K562 (cell line): ENCODE results near the gene RASSF7. TPM values are rescaled to one million over a fixed set of nuclear protein-coding genes. Genes with fewer than 3 reads are reported as not detected.

Source experiments
- ATAC-seq: fragments of 200-7000 bp; cut with Tn5 transposase; 3 replicates; pipeline ENCODE4 v1.9.1; 2020; ENCODE audit warnings: moderate library complexity
- BruUV-seq: library from RNA; stranded (reverse); fragments of 400-500 nt; replicated peaks from 2 replicates; lab custom pipeline; 2021; lab: Mats Ljungman, UMichigan
- CTCF ChIA-PET: fragments of 300-600 bp; formaldehyde crosslinking; extraction: SDS; loops from one replicate; lab custom pipeline; 2021; ENCODE audit warnings: low intra/inter-chr PET ratio; lab: Yijun Ruan, JAX
- POLR2A ChIA-PET: fragments of 300-600, 350-650 bp; sonication (Branson Sonifier 250); formaldehyde crosslinking; extraction: SDS; loops from one replicate; lab custom pipeline; 2021; ENCODE audit warnings: antibody characterized with exemption, inconsistent platforms; lab: Yijun Ruan, JAX
- DNase-seq, 4 experiments: peaks; one replicate each; pipeline versions ENCODE4 v3.0.0 to v3.0.0-alpha.2; 2011 to 2018; ENCODE audit warnings: low spot score in 3 of 4, mixed read lengths in 3 of 4; ENCODE audit errors: extremely low read depth in 1 of 4
- FAIRE-seq: peaks from 2 replicates; lab custom pipeline; 2011; peaks lifted over from hg19 to GRCh38; lab: Jason Lieb, UNC
- H2AFZ ChIP-seq: 2 replicates; pipeline ENCODE4 v1.6.0; 2011; ENCODE audit warnings: low read depth, low read length, control low read depth, inconsistent platforms
- H3K27ac ChIP-seq: fragments of 200-600 bp; 3 replicates; pipeline ENCODE4 v1.8.0; 2011; ENCODE audit warnings: low read depth, mild to moderate bottlenecking, control low read depth, inconsistent platforms, low read length, moderate library complexity, mixed read lengths; ENCODE audit errors: extremely low read depth
- H3K27me3 ChIP-seq, 2 experiments: fragments of 300-600 bp in 1 of 2; 2 replicates in 1 of 2; 3 replicates in 1 of 2; pipeline versions ENCODE4 v1.6.0 to v1.8.0; 2011; ENCODE audit warnings: inconsistent platforms in 2 of 2, low read length in 2 of 2, mild to moderate bottlenecking in 1 of 2, mixed read lengths in 1 of 2, moderate library complexity in 1 of 2; ENCODE audit not compliant: control insufficient read depth in 2 of 2, insufficient read depth in 2 of 2
- H3K36me3 ChIP-seq: fragments of 300-600 bp; 3 replicates; pipeline ENCODE4 v1.8.0; 2011; ENCODE audit warnings: mild to moderate bottlenecking, low read length, inconsistent platforms; ENCODE audit not compliant: control insufficient read depth, insufficient read depth
- H3K4me1 ChIP-seq, 2 experiments: fragments of 200-600 bp in 1 of 2; replicated peaks in 1 of 2; 2 replicates in 1 of 2; 3 replicates in 1 of 2; pipeline versions ENCODE4 v1.5.1 to v1.8.0; 2011; ENCODE audit warnings: inconsistent platforms in 2 of 2, low read length in 2 of 2, mild to moderate bottlenecking in 1 of 2, mixed read lengths in 1 of 2, moderate library complexity in 1 of 2; ENCODE audit not compliant: control insufficient read depth in 2 of 2, insufficient read depth in 2 of 2
- H3K4me2 ChIP-seq: 2 replicates; pipeline ENCODE4 v1.6.1; 2011; ENCODE audit warnings: low read length, control low read depth, inconsistent platforms, mixed read lengths; ENCODE audit not compliant: insufficient read depth
- H3K4me3 ChIP-seq: fragments of 200-600 bp; sonication (generic), shearing (Covaris generic); 2 replicates; pipeline ENCODE4 v1.5.1; 2016; ENCODE audit warnings: control low read depth, inconsistent platforms
- H3K79me2 ChIP-seq: fragments of 200-600 bp; 3 replicates; pipeline ENCODE4 v1.8.0; 2011; ENCODE audit warnings: low read length, inconsistent platforms; ENCODE audit not compliant: control insufficient read depth, insufficient read depth
- H3K9ac ChIP-seq, 2 experiments: 2 replicates each; pipeline versions ENCODE4 v1.6.0 to v1.6.1; 2011; ENCODE audit warnings: low read depth in 2 of 2, low read length in 2 of 2, control low read depth in 1 of 2, inconsistent platforms in 1 of 2, mild to moderate bottlenecking in 1 of 2, mixed read lengths in 1 of 2; ENCODE audit not compliant: insufficient read depth in 1 of 2
- H3K9me1 ChIP-seq: one replicate; pipeline ENCODE4 v1.6.0; 2011; ENCODE audit warnings: inconsistent platforms, mild to moderate bottlenecking, low read length, moderate library complexity; ENCODE audit not compliant: control insufficient read depth, insufficient read depth
- H3K9me3 ChIP-seq: replicated peaks from 2 replicates; pipeline ENCODE4 v1.5.1; 2011; ENCODE audit warnings: low read depth, low read length, inconsistent platforms; ENCODE audit not compliant: control insufficient read depth, insufficient read depth
- H4K20me1 ChIP-seq: replicated peaks from 2 replicates; pipeline ENCODE4 v1.6.1; 2011; ENCODE audit warnings: low read length, inconsistent platforms, mixed read lengths; ENCODE audit not compliant: control insufficient read depth, insufficient read depth
- ATF2 ChIP-seq: sonication (generic); formaldehyde crosslinking; IDR thresholded peaks from 2 replicates; pipeline ENCODE4 v1.8.1; 2022; ENCODE audit warnings: missing genetic modification reagents
- EGR1 ChIP-seq: fragments of 450-650 bp; conservative IDR thresholded peaks from 2 replicates; pipeline ENCODE4 v1.6.1; 2017; ENCODE audit warnings: mild to moderate bottlenecking
- KLF6 ChIP-seq: fragments of 250-450 bp; sonication (Bioruptor Pico); IDR thresholded peaks from 2 replicates; pipeline ENCODE4 v1.4.0; 2020; ENCODE audit warnings: mild to moderate bottlenecking, moderate library complexity, borderline replicate concordance
- POLR2G ChIP-seq: fragments of 200-400 bp; formaldehyde crosslinking; IDR thresholded peaks from 2 replicates; pipeline ENCODE4 v1.6.1; 2017; ENCODE audit warnings: low read depth, mild to moderate bottlenecking, antibody characterized with exemption, low read length, moderate library complexity
- RBFOX2 ChIP-seq: fragments of 200-400 bp; formaldehyde crosslinking; IDR thresholded peaks from 2 replicates; pipeline ENCODE4 v1.6.1; 2017; ENCODE audit warnings: low read depth, mild to moderate bottlenecking, low read length, moderate library complexity
- WGBS: fragments of 100-300 bp; shearing (Covaris generic); methylation state at CpG from one replicate; pipeline ENCODE4 v1.1.6; 2016; ENCODE audit warnings: low coverage, mixed read lengths; ENCODE audit not compliant: insufficient coverage; ENCODE audit errors: missing lambda C conversion rate; 5-methylcytosine and 5-hydroxymethylcytosine counted together
- in situ Hi-C: fragments of 300-500 bp; cut with MboI; formaldehyde crosslinking; loops from 4 replicates; pipeline ENCODE4 v1.15.0; 2018; ENCODE audit warnings: inconsistent platforms, mixed read lengths
- intact Hi-C: fragments of 100-400 bp; cut with micrococcal nuclease; formaldehyde crosslinking; loops from 2 replicates; pipeline ENCODE4 v1.14.2; 2022
- polyA plus RNA-seq, 8 experiments: library from polyadenylated mRNA; depleted of rRNA in 4 of 8; stranded (reverse) in 5 of 8; unstranded in 3 of 8; fragments of >200 nt; fragmentation: Nextera tagmentation in 2 of 8; fragmentation: Illumina TruSeq in 1 of 8; extraction: Ambion mirVana in 2 of 8; extraction: Trizol in 1 of 8; gene quantifications; 2 replicates each; pipeline versions ENCODE4 v1.2.1 to v1.2.3, GENCODE V29; 2011 to 2014; ENCODE audit warnings: inconsistent platforms in 1 of 8, missing spikeins in 1 of 8
- total RNA-seq, 7 experiments: library from RNA; depleted of rRNA in 6 of 7; stranded (reverse); fragments of >200 nt in 6 of 7; fragmentation: Illumina TruSeq in 2 of 7; extraction: Trizol in 2 of 7; gene quantifications; 2 replicates each; pipeline versions ENCODE4 v1.2.1 to v1.2.3, GENCODE V29; 2011 to 2021; ENCODE audit warnings: low replicate concordance in 1 of 7

The RASSF7 gene
- total and polyA plus RNA-seq, 9 of the 15 experiments (the other 6 are each of a cell fraction or from before 2014, with no cell fraction given), result 0.41 to 45.2 (median 18.6) TPM

- Histone ChIP-seq H3K9ac (no peak overlapping the region), H3K4me3 (no peak overlapping the region), H3K27me3 (no peaks in the 10 kb centered on the region), H3K4me2 (no peak overlapping the region), H3K9me3 (no peaks in the 10 kb centered on the region), H2AFZ (no peak overlapping the region), H3K9me1 (peaks cover under 1% of the 10 kb centered on the region), H3K27ac (no peak overlapping the region), H3K4me1 (peaks cover 20 to 87% of the 10 kb centered on the region in 2 experiments), H4K20me1 (0 out of 2 replicates have a peak, but pooled peaks cover 4% of the 10 kb centered on the region), H3K79me2 (peaks cover 17% of the 10 kb centered on the region), H3K36me3 (peaks cover 35% of the 10 kb centered on the region; the same call in 1 of the 3 replicates)
- intact Hi-C loops (no loop called here), in situ Hi-C loops (no loop called here)
- ATAC-seq (no peak), FAIRE-seq (no peak), DNase-seq (no peak)
- CTCF ChIA-PET, result no interaction called here
- POLR2A ChIA-PET, result interaction anchor here (0.6 to 1.0 kb wide), 3 partner anchors 12 to 1435 kb away, joined by 3 to 5 read pairs (median 4); no protein-coding TSS in a partner anchor
- TF ChIP-seq ATF2 (CRISPR knock-in tag) (no peak), KLF6 (CRISPR knock-in tag) (no peak), EGR1 (no peak), RBFOX2 (peak; percentile 51), POLR2G (peak; percentile 65)
- BruUV-seq, result no TSS peak
- WGBS, result 94% methylated on average over 22 of the region's 33 CpGs
Measured at GRCh38 chr11:532986-533585, 27.7 kb upstream of the RASSF7 start.
